IMR-90 (cell line): ENCODE results near the gene ANKRD6. TPM values are rescaled to one million over a fixed set of nuclear protein-coding genes. Genes with fewer than 3 reads are reported as not detected.

Source experiments
- ATAC-seq: fragments of 200-7000 bp; cut with Tn5 transposase; 2 replicates; pipeline ENCODE4 v1.9.1; 2020; ENCODE audit warnings: low read depth, mild to moderate bottlenecking, moderate library complexity
- BruUV-seq: library from RNA; stranded (reverse); fragments of 400-500 nt; replicated peaks from 2 replicates; lab custom pipeline; 2021; lab: Mats Ljungman, UMichigan
- CTCF ChIA-PET: fragments of 300-600 bp; formaldehyde crosslinking; extraction: SDS; loops from one replicate; lab custom pipeline; 2021; ENCODE audit warnings: antibody characterized with exemption; lab: Yijun Ruan, JAX
- POLR2A ChIA-PET: fragments of 300-600 bp; sonication (Branson Sonifier 250); formaldehyde crosslinking; loops from one replicate; lab custom pipeline; 2022; ENCODE audit warnings: antibody characterized with exemption; ENCODE audit not compliant: unreplicated experiment; lab: Charles Lee
- DNase-seq: peaks from one replicate; pipeline ENCODE4 v3.0.0; 2013
- H2AFZ ChIP-seq: replicated peaks from 2 replicates; pipeline ENCODE3; 2013; ENCODE audit warnings: low read length, mild to moderate bottlenecking; ENCODE audit not compliant: poor library complexity
- H2AK5ac ChIP-seq: 2 replicates; pipeline ENCODE4 v1.6.1; 2013; ENCODE audit warnings: low read depth, low read length, inconsistent platforms
- H2AK9ac ChIP-seq: replicated peaks from 2 replicates; pipeline ENCODE3; 2013; ENCODE audit warnings: mild to moderate bottlenecking, low read depth, low read length, moderate library complexity; ENCODE audit not compliant: poor library complexity
- H2BK120ac ChIP-seq: 2 replicates; pipeline ENCODE4 v1.6.1; 2013; ENCODE audit warnings: low read depth, low read length, inconsistent platforms
- H2BK15ac ChIP-seq: 3 replicates; pipeline ENCODE4 v1.6.1; 2013; ENCODE audit warnings: low read depth, low read length, inconsistent platforms
- H2BK20ac ChIP-seq: 2 replicates; pipeline ENCODE4 v1.6.1; 2013; ENCODE audit warnings: low read depth, mild to moderate bottlenecking, inconsistent platforms, low read length, moderate library complexity
- H2BK5ac ChIP-seq: 2 replicates; pipeline ENCODE4 v1.6.1; 2013; ENCODE audit warnings: mild to moderate bottlenecking, low read depth, low read length, inconsistent platforms; ENCODE audit not compliant: poor library complexity, severe bottlenecking
- H3K14ac ChIP-seq: replicated peaks from 2 replicates; pipeline ENCODE4 v1.6.1; 2013; ENCODE audit warnings: low read depth, low read length, inconsistent platforms
- H3K18ac ChIP-seq: 2 replicates; pipeline ENCODE4 v1.6.1; 2013; ENCODE audit warnings: low read depth, low read length, control low read depth
- H3K23ac ChIP-seq: 2 replicates; pipeline ENCODE4 v1.6.1; 2013; ENCODE audit warnings: low read depth, low read length, inconsistent platforms
- H3K27ac ChIP-seq: 2 replicates; pipeline ENCODE4 v1.5.1; 2013; ENCODE audit warnings: mild to moderate bottlenecking, control low read depth, low read length; ENCODE audit not compliant: insufficient read depth
- H3K27me3 ChIP-seq: 2 replicates; pipeline ENCODE4 v1.6.1; 2013; ENCODE audit warnings: low read length; ENCODE audit not compliant: control insufficient read depth, insufficient read depth
- H3K36me3 ChIP-seq: 2 replicates; pipeline ENCODE4 v1.6.1; 2013; ENCODE audit warnings: low read length, mixed read lengths; ENCODE audit not compliant: control insufficient read depth, insufficient read depth
- H3K4ac ChIP-seq: 2 replicates; pipeline ENCODE4 v1.6.1; 2013; ENCODE audit warnings: low read depth, low read length, inconsistent platforms
- H3K4me1 ChIP-seq: 2 replicates; pipeline ENCODE4 v1.6.1; 2013; ENCODE audit warnings: low read length, mixed read lengths; ENCODE audit not compliant: control insufficient read depth, insufficient read depth
- H3K4me2 ChIP-seq: 2 replicates; pipeline ENCODE4 v1.6.1; 2013; ENCODE audit warnings: low read depth, mild to moderate bottlenecking, control low read depth, low read length, moderate library complexity
- H3K4me3 ChIP-seq: 2 replicates; pipeline ENCODE4 v1.5.1; 2013; ENCODE audit warnings: low read depth, mild to moderate bottlenecking, control low read depth, low read length, moderate library complexity; ENCODE audit not compliant: insufficient read depth
- H3K56ac ChIP-seq: 2 replicates; pipeline ENCODE4 v1.6.1; 2013; ENCODE audit warnings: low read length, inconsistent platforms; ENCODE audit not compliant: insufficient read depth; ENCODE audit errors: extremely low read depth
- H3K79me1 ChIP-seq, 2 experiments: 2 replicates each; pipeline ENCODE4 v1.6.1; 2013; ENCODE audit warnings: low read length in 2 of 2, inconsistent platforms in 1 of 2, low read depth in 1 of 2
- H3K9ac ChIP-seq: 2 replicates; pipeline ENCODE4 v1.6.1; 2013; ENCODE audit warnings: low read depth, low read length, control low read depth
- H3K9me1 ChIP-seq: 2 replicates; pipeline ENCODE4 v1.6.1; 2013; ENCODE audit warnings: low read length, inconsistent platforms; ENCODE audit not compliant: insufficient read depth
- H3K9me3 ChIP-seq: 2 replicates; pipeline ENCODE4 v1.6.1; 2013; ENCODE audit warnings: low read length; ENCODE audit not compliant: control insufficient read depth, insufficient read depth
- H4K20me1 ChIP-seq: 2 replicates; pipeline ENCODE4 v1.6.1; 2013; ENCODE audit warnings: low read length, inconsistent platforms; ENCODE audit not compliant: insufficient read depth
- H4K5ac ChIP-seq: 2 replicates; pipeline ENCODE4 v1.6.1; 2013; ENCODE audit warnings: mild to moderate bottlenecking, low read depth, low read length, control low read depth
- H4K8ac ChIP-seq, 2 experiments: 2 replicates each; pipeline ENCODE4 v1.6.1; 2013; ENCODE audit warnings: low read depth in 2 of 2, low read length in 2 of 2, control low read depth in 1 of 2, inconsistent platforms in 1 of 2
- H4K91ac ChIP-seq: 2 replicates; pipeline ENCODE4 v1.6.1; 2013; ENCODE audit warnings: low read depth, low read length, inconsistent platforms; ENCODE audit not compliant: insufficient read depth
- MAFK ChIP-seq: IDR thresholded peaks from 2 replicates; pipeline ENCODE4 v1.6.1; 2012; ENCODE audit warnings: low read depth, low read length, improper control_type of control experiment
- RCOR1 ChIP-seq: IDR thresholded peaks from 2 replicates; pipeline ENCODE4 v1.6.1; 2012; ENCODE audit warnings: mild to moderate bottlenecking, low read length, improper control_type of control experiment; ENCODE audit not compliant: insufficient replicate concordance
- SMC3 ChIP-seq: fragments of 150-350 bp; IDR thresholded peaks from 2 replicates; pipeline ENCODE4 v1.6.1; 2016; ENCODE audit warnings: low read depth, mild to moderate bottlenecking, antibody characterized with exemption, low read length, moderate library complexity
- WGBS, 2 experiments: methylation state at CpG; one replicate each; pipeline versions ENCODE4 v1.1.5 to v1.1.7; 2013; ENCODE audit warnings: missing lambda C conversion rate in 2 of 2; ENCODE audit not compliant: insufficient read length in 1 of 2; ENCODE audit errors: extremely low coverage in 2 of 2; 5-methylcytosine and 5-hydroxymethylcytosine counted together
- dilution Hi-C: fragments of 300-500 bp; cut with HindIII; formaldehyde crosslinking; loops from one replicate; pipeline ENCODE4 v1.14.3; 2018; ENCODE audit warnings: low sequenced_read_pairs; ENCODE audit not compliant: unreplicated experiment
- in situ Hi-C: fragments of 300-500 bp; cut with MboI; formaldehyde crosslinking; loops from 3 replicates; pipeline ENCODE4 v1.14.3; 2019; ENCODE audit warnings: low sequenced_read_pairs, inconsistent platforms, mixed read lengths
- intact Hi-C: fragments of 100-400 bp; cut with micrococcal nuclease; formaldehyde crosslinking; loops from 2 replicates; pipeline ENCODE4 v1.10.0; 2022
- polyA plus RNA-seq, 3 experiments: library from polyadenylated mRNA; depleted of rRNA; stranded (reverse); fragments of >200 nt; gene quantifications; 2 replicates each; pipeline ENCODE4 v1.2.3, GENCODE V29; 2012; ENCODE audit warnings: low replicate concordance in 1 of 3
- total RNA-seq: library from RNA; depleted of rRNA; stranded (reverse); fragments of >200 nt; gene quantifications from 2 replicates; pipeline ENCODE4 v1.2.3, GENCODE V29; 2012
- TF ChIP-seq, protein P1 (sequence below): fragments of 150-350 bp; IDR thresholded peaks from 2 replicates; pipeline ENCODE4 v1.6.1; 2016; ENCODE audit warnings: low read depth, mild to moderate bottlenecking, low read length, moderate library complexity, borderline replicate concordance
- TF ChIP-seq, protein P2 (sequence below): conservative IDR thresholded peaks from 2 replicates; pipeline ENCODE4 v1.5.1; 2012; ENCODE audit warnings: mild to moderate bottlenecking, low read depth, low read length, improper control_type of control experiment

ANKRD6 gene
- total and polyA plus RNA-seq, 2 of the 4 experiments (the other 2 are of a cell fraction): 0.12 to 0.18 TPM

DNA sequence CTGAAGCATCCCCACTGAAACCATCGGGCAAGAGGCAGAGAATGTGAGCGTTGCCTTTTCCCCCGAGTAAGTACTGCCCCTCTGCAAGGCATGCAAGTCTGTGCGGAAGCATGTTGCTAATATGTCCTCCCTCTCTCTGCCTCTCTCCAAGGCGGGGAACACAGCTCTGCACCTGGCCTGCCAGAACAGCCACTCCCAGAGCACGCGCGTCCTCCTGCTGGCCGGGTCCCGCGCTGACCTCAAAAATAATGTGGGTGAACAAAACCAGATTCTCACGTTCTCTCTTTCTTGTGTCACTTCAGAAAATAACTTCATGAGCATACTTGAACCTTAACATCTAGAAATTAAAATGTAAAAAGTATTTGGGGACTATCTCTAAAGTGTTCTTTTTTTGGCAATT, 179.2 kb downstream of the ANKRD6 start:
- no peak overlapping the region for H3K4me3 ChIP-seq
- H3K18ac ChIP-seq: no peak overlapping the region
- no peaks in the 10 kb centered on the region for H4K20me1 ChIP-seq
- H2BK5ac ChIP-seq: no peak overlapping the region
- H4K8ac ChIP-seq: no peak overlapping the region
- TF ChIP-seq, protein P1, sequence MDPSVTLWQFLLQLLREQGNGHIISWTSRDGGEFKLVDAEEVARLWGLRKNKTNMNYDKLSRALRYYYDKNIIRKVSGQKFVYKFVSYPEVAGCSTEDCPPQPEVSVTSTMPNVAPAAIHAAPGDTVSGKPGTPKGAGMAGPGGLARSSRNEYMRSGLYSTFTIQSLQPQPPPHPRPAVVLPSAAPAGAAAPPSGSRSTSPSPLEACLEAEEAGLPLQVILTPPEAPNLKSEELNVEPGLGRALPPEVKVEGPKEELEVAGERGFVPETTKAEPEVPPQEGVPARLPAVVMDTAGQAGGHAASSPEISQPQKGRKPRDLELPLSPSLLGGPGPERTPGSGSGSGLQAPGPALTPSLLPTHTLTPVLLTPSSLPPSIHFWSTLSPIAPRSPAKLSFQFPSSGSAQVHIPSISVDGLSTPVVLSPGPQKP: no peak
- TF ChIP-seq SMC3: no peak
- TF ChIP-seq RCOR1: no peak
- TF ChIP-seq, protein P2, sequence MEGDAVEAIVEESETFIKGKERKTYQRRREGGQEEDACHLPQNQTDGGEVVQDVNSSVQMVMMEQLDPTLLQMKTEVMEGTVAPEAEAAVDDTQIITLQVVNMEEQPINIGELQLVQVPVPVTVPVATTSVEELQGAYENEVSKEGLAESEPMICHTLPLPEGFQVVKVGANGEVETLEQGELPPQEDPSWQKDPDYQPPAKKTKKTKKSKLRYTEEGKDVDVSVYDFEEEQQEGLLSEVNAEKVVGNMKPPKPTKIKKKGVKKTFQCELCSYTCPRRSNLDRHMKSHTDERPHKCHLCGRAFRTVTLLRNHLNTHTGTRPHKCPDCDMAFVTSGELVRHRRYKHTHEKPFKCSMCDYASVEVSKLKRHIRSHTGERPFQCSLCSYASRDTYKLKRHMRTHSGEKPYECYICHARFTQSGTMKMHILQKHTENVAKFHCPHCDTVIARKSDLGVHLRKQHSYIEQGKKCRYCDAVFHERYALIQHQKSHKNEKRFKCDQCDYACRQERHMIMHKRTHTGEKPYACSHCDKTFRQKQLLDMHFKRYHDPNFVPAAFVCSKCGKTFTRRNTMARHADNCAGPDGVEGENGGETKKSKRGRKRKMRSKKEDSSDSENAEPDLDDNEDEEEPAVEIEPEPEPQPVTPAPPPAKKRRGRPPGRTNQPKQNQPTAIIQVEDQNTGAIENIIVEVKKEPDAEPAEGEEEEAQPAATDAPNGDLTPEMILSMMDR: no peak
- TF ChIP-seq MAFK: no peak
- no peaks in the 10 kb centered on the region for H3K9me3 ChIP-seq
- H2AFZ ChIP-seq: no peak overlapping the region
- H2BK15ac ChIP-seq: no peak overlapping the region
- BruUV-seq: no TSS peak
- H3K4me2 ChIP-seq: no peak overlapping the region
- intact Hi-C loops (loop anchor here (5.0 kb wide), 2 partner anchors 245 to 630 kb away; no protein-coding TSS in a partner anchor), in situ Hi-C loops (loop anchor here (25.0 kb wide), 1 partner anchor 625 kb away; no protein-coding TSS in a partner anchor), dilution Hi-C loops (no loop called here)
- no peak overlapping the region for H2AK5ac ChIP-seq
- H3K79me1 ChIP-seq: no peaks in the 10 kb centered on the region
- H3K27me3 ChIP-seq: peaks cover 2% of the 10 kb centered on the region; the same call in 1 of the 2 replicates
- H2BK120ac ChIP-seq: no peak overlapping the region
- no peak overlapping the region for H3K14ac ChIP-seq
- no peak overlapping the region for H4K91ac ChIP-seq
- ChIA-PET POLR2A (no interaction called here), CTCF (no interaction called here)
- H3K4me1 ChIP-seq: no peaks in the 10 kb centered on the region
- H3K9me1 ChIP-seq: no peaks in the 10 kb centered on the region
- WGBS, 2 experiments: 93% methylated on average over 6 of the region's 12 CpGs; no CpG with 5 or more reads in 1 of the 2 experiments
- H3K4ac ChIP-seq: no peak overlapping the region
- no peak overlapping the region for H2AK9ac ChIP-seq
- no peak overlapping the region for H3K23ac ChIP-seq
- no peak overlapping the region for H3K27ac ChIP-seq
- no peaks in the 10 kb centered on the region for H3K36me3 ChIP-seq
- no peak overlapping the region for H3K56ac ChIP-seq
- no peak overlapping the region for H3K9ac ChIP-seq
- DNase-seq: no peak
- H2BK20ac ChIP-seq: no peak overlapping the region
- H4K5ac ChIP-seq: no peak overlapping the region
- no peak for ATAC-seq
